ENCODE measurements around the gene CDS1. TPM values are rescaled to one million over a fixed set of nuclear protein-coding genes. Genes with fewer than 3 reads are reported as not detected.

The CDS1 gene
- total RNA-seq, 2 experiments from 2014 or later = 0.89 to 1.3 TPM

- peaks cover 0 to 3% of the 10 kb centered on the region in 2 experiments for H3K27me3 ChIP-seq (ENCODE audit: control insufficient read depth in 1 of 2, insufficient read depth in 2 of 2, low read length in 2 of 2)
- POLR2A ChIA-PET = no interaction called here
- no peak for ATAC-seq (ENCODE audit: poor library complexity)
Observed at GRCh38 chr4:84688605-84689004, 105.7 kb downstream of the CDS1 start.

GRCh38 chr4:84689197-84689596 lies 106.3 kb downstream of the CDS1 start:
- ChIA-PET CTCF (no interaction called here), POLR2A (no interaction called here)
- no peak overlapping the region for H3K27ac ChIP-seq (ENCODE audit: low read depth in 1 of 2, low read length in 2 of 2)
- TF ChIP-seq CTCF (IDR thresholded peaks at IDR 0.05) = no peak
- Mint-ChIP-seq H3K36me3 (ENCODE audit: low read depth) (no peaks in the 10 kb centered on the region), H3K27me3 (no peaks in the 10 kb centered on the region), H3K9me3 (no peaks in the 10 kb centered on the region), H3K4me1 (ENCODE audit: low read depth) (no peaks in the 10 kb centered on the region), H3K4me3 (no peak overlapping the region), H3K27ac (no peak overlapping the region)
- H3K9me3 ChIP-seq (ENCODE audit: control insufficient read depth in 1 of 2, insufficient read depth in 1 of 2, low read length in 2 of 2) = no peaks in the 10 kb centered on the region
- H3K27me3 ChIP-seq (ENCODE audit: control insufficient read depth in 1 of 2, insufficient read depth in 2 of 2, low read length in 2 of 2) = peaks cover 0 to 3% of the 10 kb centered on the region in 2 experiments
- intact Hi-C loops (cut with DNase I, micrococcal nuclease) = no loop called here
- no peak overlapping the region for H3K4me3 ChIP-seq (ENCODE audit: low read length)
- no peak for DNase-seq
- no peaks in the 10 kb centered on the region for H3K36me3 ChIP-seq (ENCODE audit: insufficient read depth, low read length)
- H3K4me1 ChIP-seq (ENCODE audit: insufficient read depth, low read length) = no peaks in the 10 kb centered on the region
- ATAC-seq (ENCODE audit: poor library complexity) = no peak

More at GRCh38 chr4:84688605-84689004, 105.7 kb downstream of the CDS1 start:
- Mint-ChIP-seq H3K9me3 (no peaks in the 10 kb centered on the region), H3K27me3 (peaks cover under 1% of the 10 kb centered on the region), H3K4me1 (ENCODE audit: low read depth) (no peaks in the 10 kb centered on the region), H3K27ac (no peak overlapping the region), H3K36me3 (ENCODE audit: low read depth) (no peaks in the 10 kb centered on the region), H3K4me3 (no peak overlapping the region)
- DNase-seq = no peak
- no peaks in the 10 kb centered on the region for H3K36me3 ChIP-seq (ENCODE audit: insufficient read depth, low read length)
- no peaks in the 10 kb centered on the region for H3K9me3 ChIP-seq (ENCODE audit: control insufficient read depth in 1 of 2, insufficient read depth in 1 of 2, low read length in 2 of 2)
- no peak overlapping the region for H3K27ac ChIP-seq (ENCODE audit: low read depth in 1 of 2, low read length in 2 of 2)
- H3K4me3 ChIP-seq (ENCODE audit: low read length) = no peak overlapping the region
- no peaks in the 10 kb centered on the region for H3K4me1 ChIP-seq (ENCODE audit: insufficient read depth, low read length)
- intact Hi-C loops (cut with DNase I, micrococcal nuclease) = no loop called here
- TF ChIP-seq CTCF (IDR thresholded peaks at IDR 0.05) = no peak
- CTCF ChIA-PET = no interaction called here

GRCh38 chr4:84690481-84690880 lies 107.6 kb downstream of the CDS1 start:
- ATAC-seq (ENCODE audit: poor library complexity) = no peak
- H3K27ac ChIP-seq (ENCODE audit: low read depth in 1 of 2, low read length in 2 of 2) = no peak overlapping the region
- peaks cover 0 to 3% of the 10 kb centered on the region in 2 experiments for H3K27me3 ChIP-seq (ENCODE audit: control insufficient read depth in 1 of 2, insufficient read depth in 2 of 2, low read length in 2 of 2)
- ChIA-PET POLR2A (no interaction called here), CTCF (interaction anchor here (0.6 kb wide), 1 partner anchor 99 kb away, joined by 3 read pairs; no protein-coding TSS in a partner anchor)
- no peak overlapping the region for H3K4me3 ChIP-seq (ENCODE audit: low read length)
- intact Hi-C loops (cut with DNase I, micrococcal nuclease) = no loop called here
- H3K4me1 ChIP-seq (ENCODE audit: insufficient read depth, low read length) = no peaks in the 10 kb centered on the region
- H3K27me3 Mint-ChIP-seq = no peaks in the 10 kb centered on the region
- no peak overlapping the region for H3K27ac Mint-ChIP-seq
- no peak for TF ChIP-seq CTCF (IDR thresholded peaks at IDR 0.05)
- H3K9me3 Mint-ChIP-seq = no peaks in the 10 kb centered on the region
- no peak overlapping the region for H3K4me3 Mint-ChIP-seq
- no peaks in the 10 kb centered on the region for H3K9me3 ChIP-seq (ENCODE audit: control insufficient read depth in 1 of 2, insufficient read depth in 1 of 2, low read length in 2 of 2)
- H3K4me1 Mint-ChIP-seq (ENCODE audit: low read depth) = no peaks in the 10 kb centered on the region
- H3K36me3 Mint-ChIP-seq (ENCODE audit: low read depth) = no peaks in the 10 kb centered on the region
- H3K36me3 ChIP-seq (ENCODE audit: insufficient read depth, low read length) = no peaks in the 10 kb centered on the region
- no peak for DNase-seq
